ENCODE data around the gene MCF2. TPM values are rescaled to one million over a fixed set of nuclear protein-coding genes. Genes with fewer than 3 reads are reported as not detected.

Gene MCF2
- total RNA-seq, 1 donor from 2014 or later = 0.80 TPM

- H3K79me2 ChIP-seq (ENCODE audit: low read depth) = no peaks in the 10 kb centered on the region
- no peaks in the 10 kb centered on the region for H3K9me3 ChIP-seq (ENCODE audit: low read depth)
- no peak overlapping the region for H3K4me2 ChIP-seq
- Mint-ChIP-seq H3K36me3 (no peaks in the 10 kb centered on the region), H3K27me3 (ENCODE audit: insufficient read depth, low read depth) (no peaks in the 10 kb centered on the region), H3K4me3 (no peak overlapping the region), H3K27ac (no peak overlapping the region), H3K4me1 (no peaks in the 10 kb centered on the region), H3K9me3 (no peaks in the 10 kb centered on the region)
- H4K20me1 ChIP-seq (ENCODE audit: low read depth) = no peaks in the 10 kb centered on the region
- H3F3A ChIP-seq (ENCODE audit: low read depth) = no peaks in the 10 kb centered on the region
- no peaks in the 10 kb centered on the region for H3K27me3 ChIP-seq
- H2AFZ ChIP-seq (replicated peaks) = no peak overlapping the region
- H3K4me3 ChIP-seq = no peak overlapping the region
- H3K4me1 ChIP-seq = no peaks in the 10 kb centered on the region
- no peaks in the 10 kb centered on the region for H3K36me3 ChIP-seq
- no peak overlapping the region for H3K27ac ChIP-seq
- no peak overlapping the region for H3K9ac ChIP-seq
- no peak for DNase-seq (ENCODE audit: low spot score)
- TF ChIP-seq EZH2phosphoT487 (IDR thresholded peaks at IDR 0.05) = no peak
- TF ChIP-seq EZH2 (IDR thresholded peaks at IDR 0.05) = no peak
- TF ChIP-seq CTCF (IDR thresholded peaks at IDR 0.05) = no peak
Measured at GRCh38 chrX:139554376-139554775, 153.6 kb downstream of the MCF2 start.

DNA sequence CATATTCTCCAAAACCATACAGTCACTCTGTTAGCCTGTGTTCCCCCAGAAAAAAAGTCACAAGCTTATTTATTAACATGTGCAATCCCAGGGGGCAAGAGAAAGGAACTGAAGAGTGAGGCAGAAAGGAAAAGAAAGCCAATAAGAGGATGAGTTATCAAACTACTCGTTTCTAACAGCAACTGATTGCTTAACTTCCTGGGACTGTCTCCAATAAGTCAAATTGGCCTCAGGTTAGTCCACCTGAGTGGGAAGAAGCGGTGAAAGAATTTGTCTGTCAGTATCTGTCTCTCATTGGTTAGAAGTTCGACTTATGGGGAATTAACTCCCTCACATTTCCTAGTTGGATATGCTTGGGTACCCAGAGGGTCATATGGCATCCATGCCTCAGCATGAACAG lies 163.4 kb downstream of the MCF2 start:
- H3K4me1 Mint-ChIP-seq = no peaks in the 10 kb centered on the region
- no peak overlapping the region for H3K4me3 ChIP-seq
- H3K9ac ChIP-seq = no peak overlapping the region
- no peak overlapping the region for H3K4me2 ChIP-seq
- no peaks in the 10 kb centered on the region for H3K27me3 Mint-ChIP-seq (ENCODE audit: insufficient read depth, low read depth)
- H3F3A ChIP-seq (ENCODE audit: low read depth) = no peaks in the 10 kb centered on the region
- H3K36me3 Mint-ChIP-seq = no peaks in the 10 kb centered on the region
- no peaks in the 10 kb centered on the region for H3K27me3 ChIP-seq
- H3K27ac Mint-ChIP-seq = no peak overlapping the region
- H4K20me1 ChIP-seq (ENCODE audit: low read depth) = no peaks in the 10 kb centered on the region
- H3K9me3 Mint-ChIP-seq = no peaks in the 10 kb centered on the region
- no peak overlapping the region for H2AFZ ChIP-seq (replicated peaks)
- H3K27ac ChIP-seq = no peak overlapping the region
- no peaks in the 10 kb centered on the region for H3K4me1 ChIP-seq
- H3K4me3 Mint-ChIP-seq = no peak overlapping the region
- TF ChIP-seq EZH2 (IDR thresholded peaks at IDR 0.05) (no peak), CTCF (IDR thresholded peaks at IDR 0.05) (no peak), EZH2phosphoT487 (IDR thresholded peaks at IDR 0.05) (no peak)
- no peaks in the 10 kb centered on the region for H3K9me3 ChIP-seq (ENCODE audit: low read depth)
- no peaks in the 10 kb centered on the region for H3K36me3 ChIP-seq
- no peaks in the 10 kb centered on the region for H3K79me2 ChIP-seq (ENCODE audit: low read depth)
- DNase-seq (ENCODE audit: low spot score) = no peak

- H3K36me3 Mint-ChIP-seq = no peaks in the 10 kb centered on the region
- H3K27ac Mint-ChIP-seq = no peak overlapping the region
- H3K4me3 ChIP-seq = no peak overlapping the region
- H3K9ac ChIP-seq = no peak overlapping the region
- H3K27me3 Mint-ChIP-seq (ENCODE audit: insufficient read depth, low read depth) = no peaks in the 10 kb centered on the region
- H3F3A ChIP-seq (ENCODE audit: low read depth) = no peaks in the 10 kb centered on the region
- H3K9me3 Mint-ChIP-seq = no peaks in the 10 kb centered on the region
- no peak for DNase-seq (ENCODE audit: low spot score)
- H2AFZ ChIP-seq (replicated peaks) = no peak overlapping the region
- H3K9me3 ChIP-seq (ENCODE audit: low read depth) = no peaks in the 10 kb centered on the region
- H3K79me2 ChIP-seq (ENCODE audit: low read depth) = no peaks in the 10 kb centered on the region
- H3K27me3 ChIP-seq = no peaks in the 10 kb centered on the region
- no peak overlapping the region for H3K4me3 Mint-ChIP-seq
- no peaks in the 10 kb centered on the region for H3K4me1 ChIP-seq
- H3K4me1 Mint-ChIP-seq = no peaks in the 10 kb centered on the region
- H3K36me3 ChIP-seq = no peaks in the 10 kb centered on the region
- no peak overlapping the region for H3K4me2 ChIP-seq
- H4K20me1 ChIP-seq (ENCODE audit: low read depth) = no peaks in the 10 kb centered on the region
- no peak for TF ChIP-seq EZH2 (IDR thresholded peaks at IDR 0.05)
- no peak for TF ChIP-seq EZH2phosphoT487 (IDR thresholded peaks at IDR 0.05)
- no peak for TF ChIP-seq CTCF (IDR thresholded peaks at IDR 0.05)
- H3K27ac ChIP-seq = no peak overlapping the region
Measured at GRCh38 chrX:139543920-139544319, 164.0 kb downstream of the MCF2 start.
